ENCODE results near the gene SIRPA.

DNA sequence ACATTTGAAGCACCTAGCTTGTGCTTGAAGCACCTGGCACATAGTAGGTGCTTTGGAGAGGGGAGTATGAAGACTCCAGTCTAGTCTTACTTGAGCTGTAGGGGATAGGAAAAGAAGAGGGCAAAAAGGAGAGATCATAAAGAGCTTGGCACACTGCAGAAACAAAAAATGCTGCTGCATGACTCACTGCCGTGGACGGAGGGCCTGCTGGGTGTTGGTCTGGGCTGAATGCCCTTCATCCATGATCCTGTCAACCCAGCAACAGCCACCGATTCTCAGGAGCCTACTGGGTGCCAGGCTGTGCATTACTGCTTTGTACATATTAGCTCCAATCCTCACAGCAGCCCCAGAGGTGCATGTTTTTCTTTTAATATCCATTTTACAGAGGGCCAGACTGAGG is 92.6 kb downstream of the SIRPA start:
- TF ChIP-seq POLR2AphosphoS5 (IDR thresholded peaks at IDR 0.05) (no peak), POLR2A (IDR thresholded peaks at IDR 0.05) (no peak)
- TF ChIP-seq, protein P1, sequence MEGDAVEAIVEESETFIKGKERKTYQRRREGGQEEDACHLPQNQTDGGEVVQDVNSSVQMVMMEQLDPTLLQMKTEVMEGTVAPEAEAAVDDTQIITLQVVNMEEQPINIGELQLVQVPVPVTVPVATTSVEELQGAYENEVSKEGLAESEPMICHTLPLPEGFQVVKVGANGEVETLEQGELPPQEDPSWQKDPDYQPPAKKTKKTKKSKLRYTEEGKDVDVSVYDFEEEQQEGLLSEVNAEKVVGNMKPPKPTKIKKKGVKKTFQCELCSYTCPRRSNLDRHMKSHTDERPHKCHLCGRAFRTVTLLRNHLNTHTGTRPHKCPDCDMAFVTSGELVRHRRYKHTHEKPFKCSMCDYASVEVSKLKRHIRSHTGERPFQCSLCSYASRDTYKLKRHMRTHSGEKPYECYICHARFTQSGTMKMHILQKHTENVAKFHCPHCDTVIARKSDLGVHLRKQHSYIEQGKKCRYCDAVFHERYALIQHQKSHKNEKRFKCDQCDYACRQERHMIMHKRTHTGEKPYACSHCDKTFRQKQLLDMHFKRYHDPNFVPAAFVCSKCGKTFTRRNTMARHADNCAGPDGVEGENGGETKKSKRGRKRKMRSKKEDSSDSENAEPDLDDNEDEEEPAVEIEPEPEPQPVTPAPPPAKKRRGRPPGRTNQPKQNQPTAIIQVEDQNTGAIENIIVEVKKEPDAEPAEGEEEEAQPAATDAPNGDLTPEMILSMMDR (IDR thresholded peaks at IDR 0.05), result no peak

All from transverse colon (tissue), 4 donors.